GM19324 (cell line): ENCODE measurements around the gene SYNDIG1.

Experiments
- ATAC-seq: cut with Tn5 transposase; IDR thresholded peaks from one replicate; pipeline ENCODE4 v1.9.1; 2021; ENCODE audit warnings: mild to moderate bottlenecking, moderate library complexity; ENCODE audit not compliant: unreplicated experiment, low FRiP score

SYNDIG1 gene

DNA sequence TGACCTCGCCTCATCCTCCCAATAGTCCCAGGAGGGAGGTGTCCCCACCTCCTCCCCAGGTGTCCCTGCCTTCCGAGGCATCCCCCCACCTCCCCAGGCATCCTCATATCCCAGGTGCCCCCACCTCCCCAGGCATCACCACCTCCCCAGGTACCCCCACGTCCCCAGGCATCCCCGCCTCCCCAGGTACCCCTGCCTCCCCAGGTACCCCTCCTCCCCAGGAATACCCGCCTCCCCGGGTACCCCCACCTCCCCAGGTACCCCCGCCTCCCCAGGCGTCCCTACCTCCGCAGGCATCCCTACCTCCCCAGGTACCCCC is 198.9 kb downstream of the SYNDIG1 start:
- no peak for ATAC-seq

DNA sequence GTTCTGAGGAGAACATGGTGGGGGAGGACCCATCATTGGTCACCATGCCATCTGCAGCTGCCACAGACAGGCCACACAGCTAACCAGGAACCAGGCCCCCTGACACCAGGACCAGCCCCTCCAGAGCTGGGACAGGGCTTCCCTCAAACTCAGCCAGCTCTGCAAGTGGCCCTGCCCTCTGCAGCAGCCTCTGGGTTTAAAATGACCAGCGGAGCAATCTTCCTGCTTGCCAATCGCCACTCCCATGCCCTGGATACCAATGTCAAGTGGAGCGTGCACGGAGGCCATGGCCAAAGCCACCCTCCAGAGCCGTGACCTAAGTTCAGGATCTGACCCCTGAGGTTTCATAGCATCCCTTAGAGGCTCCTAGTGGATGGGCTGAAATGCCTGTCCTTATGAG is 199.4 kb downstream of the SYNDIG1 start:
- ATAC-seq = no peak

DNA sequence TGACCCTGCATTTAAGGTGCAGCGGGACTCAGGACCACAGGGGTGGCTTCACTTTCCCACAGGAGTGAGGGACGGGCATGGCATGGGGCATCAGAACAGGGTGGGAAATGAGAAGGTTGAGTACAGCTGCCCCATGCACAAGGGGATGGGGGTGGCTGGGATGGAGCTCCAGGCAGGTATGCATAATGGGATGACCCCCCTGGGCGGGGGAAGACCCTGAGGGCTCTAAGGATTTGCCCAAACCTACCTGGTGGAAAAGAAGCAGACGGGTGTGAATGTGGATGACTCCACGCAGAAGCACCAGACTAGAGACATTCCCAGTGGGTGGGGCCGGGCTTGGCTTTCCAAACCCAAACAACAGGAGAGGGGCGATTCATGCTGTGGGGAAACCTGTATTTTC is 200.3 kb downstream of the SYNDIG1 start:
- no peak for ATAC-seq

DNA sequence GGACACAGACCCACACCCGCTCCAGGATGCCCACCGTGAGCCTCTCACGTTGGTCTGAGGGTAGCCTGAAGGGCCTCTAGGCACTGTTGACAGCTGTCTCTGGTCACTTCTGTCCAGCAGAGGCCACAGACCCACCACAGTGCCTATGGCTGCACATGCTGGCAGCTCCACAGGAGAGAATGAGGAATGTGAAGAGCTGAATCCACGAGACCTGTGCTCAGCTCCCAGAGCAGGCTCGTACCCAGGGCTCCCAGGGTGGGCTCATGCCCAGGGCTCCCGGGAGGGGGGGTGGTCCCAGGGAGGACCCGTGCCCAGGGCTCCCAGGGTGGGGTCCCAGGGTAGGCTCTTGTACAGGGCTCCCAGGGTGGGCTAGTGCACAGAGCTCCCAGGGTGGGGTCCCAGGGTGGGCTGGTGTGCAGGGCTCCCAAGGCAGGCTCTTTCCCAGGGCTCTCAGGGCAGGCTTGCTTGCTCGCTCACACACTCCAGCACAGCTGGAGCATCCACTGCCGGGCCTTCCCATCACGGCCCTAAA is 201.0 kb downstream of the SYNDIG1 start:
- no peak for ATAC-seq

DNA sequence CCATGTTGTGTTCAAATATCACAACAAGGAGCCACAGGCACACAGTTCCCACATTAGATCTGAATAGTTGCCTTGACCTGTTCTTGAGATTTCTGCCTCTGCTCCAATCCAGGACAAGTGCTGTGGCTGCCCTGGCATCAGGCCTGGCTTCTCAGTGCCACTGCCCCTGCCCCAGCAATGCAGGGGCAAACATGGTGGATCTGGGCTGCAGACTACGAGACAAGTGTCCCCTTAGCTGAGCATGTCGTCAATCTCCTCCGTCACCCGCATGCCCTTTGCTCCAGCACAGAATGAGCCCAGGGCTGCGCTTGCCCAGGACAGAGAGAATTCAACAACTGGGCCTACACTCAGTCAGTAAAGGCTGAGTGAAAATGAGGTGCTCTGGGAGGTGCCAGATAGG is 201.6 kb downstream of the SYNDIG1 start:
- ATAC-seq = no peak

DNA sequence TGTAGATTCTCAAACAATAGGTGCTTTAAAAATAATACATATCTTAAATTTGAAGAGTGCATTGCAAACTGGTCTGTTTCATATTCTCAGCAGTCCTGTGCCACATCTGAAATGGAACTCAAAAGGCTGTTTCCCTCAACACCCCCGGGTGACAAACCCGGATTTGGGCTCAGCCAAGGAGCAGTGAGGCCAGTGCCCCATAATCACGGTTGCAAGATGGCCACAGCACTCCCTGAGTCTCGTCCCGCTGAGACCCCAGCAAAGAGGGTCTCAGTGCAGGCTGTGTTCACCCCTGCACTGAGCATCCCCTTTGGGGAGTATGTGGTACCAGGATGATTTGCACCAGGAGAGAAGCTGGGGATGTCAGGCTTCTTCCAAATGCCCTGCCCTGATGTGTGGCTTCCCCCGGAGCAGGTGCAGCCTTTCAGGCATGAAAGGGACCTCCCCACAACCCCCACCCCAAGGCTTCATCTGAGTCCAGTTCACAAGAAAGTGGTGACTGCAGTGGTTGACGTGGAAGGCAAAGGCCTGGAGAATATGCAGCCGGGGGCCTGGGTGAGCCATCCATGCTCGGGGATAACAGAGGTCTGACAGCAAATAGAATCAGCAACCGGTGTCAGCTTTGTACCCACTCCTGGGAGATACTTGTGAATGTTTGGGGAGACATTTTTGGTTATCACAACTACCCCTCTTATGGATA is 202.9 kb downstream of the SYNDIG1 start:
- ATAC-seq = no peak

DNA sequence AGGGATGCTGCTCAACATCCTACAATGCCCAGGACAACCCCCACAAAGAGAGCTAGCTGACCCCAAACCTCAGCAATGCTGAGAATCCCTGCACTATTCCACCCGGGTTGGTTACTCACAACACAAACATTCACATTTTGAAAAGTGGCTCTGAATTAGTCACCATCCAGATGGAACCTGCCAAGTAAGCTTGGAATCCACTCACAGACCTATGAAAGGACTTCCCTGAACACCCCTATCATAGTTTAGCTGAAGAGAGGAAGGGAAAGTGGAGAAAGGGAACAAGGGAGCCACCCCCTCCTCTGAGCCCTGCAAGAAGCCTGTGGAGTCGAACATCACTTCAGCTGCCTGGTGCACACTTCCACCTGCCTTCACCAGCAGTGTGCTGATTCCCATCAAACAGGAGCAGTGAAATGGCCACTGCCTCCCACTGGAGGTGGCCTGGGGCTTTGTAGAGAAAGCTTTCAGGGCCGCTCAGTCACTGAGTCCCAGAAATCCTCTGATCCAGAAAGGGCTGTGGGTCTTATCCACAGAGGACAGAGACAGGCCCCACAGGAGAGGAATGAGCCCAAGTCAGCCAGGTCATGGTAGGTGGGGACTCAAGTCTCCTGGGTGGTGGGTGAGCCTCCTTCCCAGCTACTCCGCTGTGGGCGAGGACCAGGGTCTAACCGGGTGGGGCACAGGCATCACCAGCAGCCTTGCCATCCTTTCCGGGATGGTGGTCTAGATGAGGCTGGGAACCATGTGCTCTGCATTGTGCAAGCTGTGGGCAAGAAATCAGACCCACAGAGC is 203.7 kb downstream of the SYNDIG1 start:
- no peak for ATAC-seq

DNA sequence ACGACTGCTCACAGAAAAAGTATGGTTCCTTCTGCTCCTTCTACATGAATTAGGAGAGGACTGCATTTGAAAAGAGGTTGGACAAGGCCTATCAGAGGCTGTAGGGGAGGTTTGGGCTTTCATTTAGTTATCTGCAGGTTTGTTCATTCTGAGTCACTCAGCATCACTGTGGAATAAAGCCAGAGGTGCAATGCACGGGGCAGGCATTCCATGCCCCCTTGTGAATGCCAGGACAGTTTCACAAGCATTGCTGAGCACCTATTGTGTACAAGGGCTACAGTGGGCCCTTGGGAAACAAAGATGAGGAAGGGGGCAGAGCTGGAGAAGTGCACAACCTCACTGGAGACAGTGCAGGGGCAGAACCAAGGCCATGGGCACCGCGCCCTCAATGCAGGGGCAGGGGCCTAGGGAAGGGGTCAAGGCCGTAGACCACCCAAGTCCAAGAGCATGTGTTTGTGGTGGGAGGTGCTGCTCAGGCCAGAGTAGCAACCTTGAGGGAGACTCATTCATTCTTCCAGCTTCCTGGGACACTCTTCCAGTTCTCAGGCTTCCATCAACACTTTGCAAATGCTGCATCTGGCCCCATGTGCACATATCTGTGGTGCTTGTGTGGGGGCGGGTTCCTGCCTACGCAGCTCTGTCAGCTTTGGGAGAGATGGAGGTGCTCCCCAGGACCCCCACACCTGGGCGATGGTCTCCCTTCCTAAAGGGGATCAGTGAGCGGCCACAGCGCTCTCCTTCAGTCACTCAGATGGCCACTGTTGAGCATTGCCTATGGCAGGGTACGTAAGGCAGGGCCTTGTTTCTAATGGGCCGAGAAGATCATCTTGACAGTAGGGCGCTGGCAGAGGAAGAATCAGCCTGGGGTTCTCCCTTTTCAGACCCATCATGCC is 204.5 kb downstream of the SYNDIG1 start:
- no peak for ATAC-seq

DNA sequence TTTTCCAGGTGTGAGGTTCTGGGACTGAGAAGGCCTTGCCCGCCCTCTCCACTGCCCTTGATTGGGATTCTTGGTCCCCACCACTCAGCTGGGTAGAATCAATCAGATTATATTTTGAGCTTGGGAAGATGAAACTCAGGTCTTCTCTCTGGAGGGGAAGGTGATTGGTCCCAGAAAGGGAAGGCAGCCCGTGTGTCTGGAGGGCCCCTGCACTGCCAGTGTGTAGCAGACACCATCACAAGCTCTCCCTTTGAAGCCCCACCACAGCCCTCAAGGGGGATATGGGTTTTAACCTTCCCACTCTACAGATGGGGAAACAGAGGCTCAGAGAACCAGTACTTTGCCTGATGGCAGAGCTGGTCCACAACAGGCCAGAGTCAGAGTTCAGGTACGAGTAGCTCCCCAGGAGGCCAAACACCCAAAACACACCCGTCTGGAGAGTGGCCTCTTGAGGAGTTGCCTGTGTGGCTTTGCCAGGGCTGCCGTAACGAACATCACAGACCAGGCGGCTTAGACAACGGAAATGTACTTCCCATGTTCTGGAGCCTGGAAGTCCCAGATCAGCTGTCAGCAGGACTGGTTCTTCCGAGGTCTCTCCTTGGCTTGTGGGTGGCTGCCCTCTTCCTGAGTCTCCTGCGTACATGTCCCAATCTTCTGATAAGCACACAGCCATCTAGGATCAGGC is 205.6 kb downstream of the SYNDIG1 start:
- ATAC-seq = no peak

DNA sequence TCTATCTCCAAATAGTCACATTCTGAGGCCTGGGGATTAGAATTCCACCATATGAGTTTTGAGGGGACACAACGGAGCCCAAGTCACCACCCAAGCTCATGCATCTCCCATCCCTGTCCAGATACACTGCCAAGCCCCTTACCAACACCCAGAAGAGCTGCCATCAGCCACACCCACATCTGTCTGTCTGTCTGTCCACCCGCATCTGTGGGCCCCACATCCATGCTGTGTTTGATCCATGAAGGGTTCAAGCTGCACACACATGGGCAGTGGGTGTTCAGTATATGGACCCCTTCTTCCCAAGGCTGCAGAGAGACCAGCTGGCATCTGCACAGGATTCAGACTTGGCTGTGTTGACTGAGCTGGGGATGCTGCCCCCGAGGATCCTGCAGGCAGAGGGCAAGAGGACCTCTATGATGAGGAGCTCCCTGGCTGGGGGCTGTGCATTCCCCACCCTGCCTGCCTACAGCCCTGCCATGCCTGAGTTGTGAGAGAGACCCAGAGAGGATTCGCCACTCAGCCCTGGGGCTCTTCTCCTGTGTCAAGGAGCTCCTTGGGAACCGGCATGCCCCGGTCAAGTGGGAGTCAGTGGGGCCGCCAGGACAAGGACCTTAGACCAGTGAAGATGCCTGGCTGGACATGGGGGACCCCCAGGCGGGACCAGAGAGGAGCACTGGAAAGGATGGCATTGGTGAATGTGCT is 206.4 kb downstream of the SYNDIG1 start:
- ATAC-seq = no peak

DNA sequence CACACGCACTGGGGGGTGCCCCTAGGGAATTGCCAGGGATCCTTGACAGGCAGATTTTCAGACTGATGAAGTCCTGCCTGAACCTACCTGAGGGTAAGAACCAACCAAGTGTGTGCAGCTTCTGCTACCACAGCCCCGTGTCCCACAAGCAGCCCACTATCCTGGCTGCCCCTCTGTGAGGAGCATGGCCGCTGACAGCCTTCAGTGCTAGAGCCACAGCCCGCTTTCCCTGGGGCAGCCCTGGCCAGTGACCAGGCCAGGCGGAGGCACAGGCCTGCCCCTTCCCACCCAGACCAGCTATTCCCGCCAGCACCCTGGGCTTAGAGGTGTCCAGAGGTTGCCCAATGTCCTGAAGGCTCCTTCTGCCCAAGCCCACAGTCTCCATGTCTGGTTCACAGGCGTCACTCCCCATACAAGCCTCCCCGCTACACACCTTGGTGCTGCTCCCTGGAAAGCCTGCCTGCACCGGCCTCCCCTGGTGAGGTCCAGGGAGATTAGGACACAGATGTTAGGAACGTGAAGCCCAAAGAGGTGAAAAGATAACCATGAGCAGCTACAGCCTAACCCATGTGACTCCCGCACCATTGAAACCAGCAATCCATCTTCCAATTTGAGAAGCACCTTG is 207.0 kb downstream of the SYNDIG1 start:
- ATAC-seq = no peak

DNA sequence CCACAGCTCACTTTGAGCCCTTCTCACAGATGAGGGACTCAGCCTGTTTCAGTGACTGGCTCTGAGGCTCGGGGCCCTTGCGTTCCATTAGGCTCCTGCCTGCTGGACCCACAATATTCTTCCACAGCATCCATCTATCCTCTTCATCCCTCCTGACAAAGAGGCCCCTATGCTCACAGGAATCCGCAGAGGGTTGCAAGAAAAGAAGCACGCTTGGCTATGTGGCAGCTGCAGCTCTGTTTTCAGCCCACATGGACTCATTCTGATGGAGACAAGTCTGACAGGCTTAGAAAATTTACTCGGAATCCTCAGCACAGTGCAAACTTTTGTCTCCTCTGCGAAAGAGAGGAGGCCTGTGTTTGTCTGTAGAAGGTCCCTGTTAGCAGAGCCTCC is 207.5 kb downstream of the SYNDIG1 start:
- no peak for ATAC-seq

DNA sequence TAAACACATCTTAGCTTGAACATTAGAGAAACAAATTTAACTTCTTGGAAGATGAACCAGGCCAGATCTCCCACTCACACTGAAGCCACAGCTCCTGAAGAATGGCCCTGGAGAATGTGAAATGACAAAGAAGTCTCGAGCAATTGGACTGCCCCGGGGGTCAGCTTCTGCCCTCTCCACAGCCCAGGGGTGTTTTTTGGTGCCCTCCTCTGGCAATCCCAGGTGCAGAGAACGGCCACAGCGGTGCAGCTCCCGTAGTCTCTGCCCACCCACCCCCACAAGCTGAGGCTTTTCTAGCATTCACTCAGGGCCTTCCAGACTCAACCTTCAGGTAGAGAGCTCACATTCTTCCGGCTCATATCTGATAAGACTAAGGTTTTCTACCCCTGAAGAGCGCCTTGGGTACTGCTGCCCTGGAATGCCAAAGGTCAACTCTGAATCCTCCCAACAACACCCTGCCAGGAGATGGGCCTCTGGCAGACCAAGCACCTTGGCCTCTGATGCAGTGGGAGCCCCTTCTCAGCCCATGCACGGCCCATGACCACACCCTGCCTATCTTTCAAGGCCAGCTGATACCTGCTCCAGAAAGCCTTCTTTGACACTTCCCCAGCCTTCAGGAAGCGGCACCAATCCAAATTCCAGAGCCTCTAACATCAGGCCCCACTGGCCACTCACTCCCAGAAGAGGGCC is 208.3 kb downstream of the SYNDIG1 start:
- ATAC-seq = no peak

DNA sequence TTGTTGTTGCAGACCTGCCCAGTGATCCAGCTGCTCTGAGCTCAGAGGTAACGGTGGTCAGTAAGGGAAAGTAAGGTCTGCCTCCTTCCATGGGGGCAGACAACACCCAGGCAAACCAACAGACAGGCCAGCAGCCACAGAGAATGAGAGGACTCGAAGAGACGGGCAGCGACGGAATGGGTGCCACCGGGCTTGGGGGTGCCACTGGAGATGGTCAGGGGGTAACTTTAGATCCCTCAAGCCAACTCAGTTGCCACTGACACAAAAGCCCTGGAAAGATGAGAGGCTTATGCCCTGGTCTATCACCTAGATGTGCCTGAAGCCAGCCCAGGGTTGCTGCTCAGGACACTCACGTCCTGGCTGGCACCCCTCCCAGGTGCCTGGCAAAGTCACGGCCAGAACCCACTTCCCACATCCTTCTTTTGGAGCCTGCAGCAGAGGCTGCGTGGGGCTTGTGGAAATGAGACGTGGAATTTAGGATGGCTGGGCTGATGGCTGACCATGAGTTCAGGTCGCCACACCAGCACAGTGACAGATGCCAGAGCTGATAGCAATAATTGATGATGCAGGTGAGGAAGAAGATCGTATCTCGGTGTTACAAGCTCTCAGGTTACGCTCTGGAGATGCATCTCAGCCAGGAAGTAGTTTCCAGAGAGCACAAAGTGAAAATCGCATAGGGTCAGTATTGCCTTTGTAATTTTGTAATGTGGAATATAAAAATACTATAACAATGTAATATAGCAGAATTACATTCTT is 209.1 kb downstream of the SYNDIG1 start:
- no peak for ATAC-seq

DNA sequence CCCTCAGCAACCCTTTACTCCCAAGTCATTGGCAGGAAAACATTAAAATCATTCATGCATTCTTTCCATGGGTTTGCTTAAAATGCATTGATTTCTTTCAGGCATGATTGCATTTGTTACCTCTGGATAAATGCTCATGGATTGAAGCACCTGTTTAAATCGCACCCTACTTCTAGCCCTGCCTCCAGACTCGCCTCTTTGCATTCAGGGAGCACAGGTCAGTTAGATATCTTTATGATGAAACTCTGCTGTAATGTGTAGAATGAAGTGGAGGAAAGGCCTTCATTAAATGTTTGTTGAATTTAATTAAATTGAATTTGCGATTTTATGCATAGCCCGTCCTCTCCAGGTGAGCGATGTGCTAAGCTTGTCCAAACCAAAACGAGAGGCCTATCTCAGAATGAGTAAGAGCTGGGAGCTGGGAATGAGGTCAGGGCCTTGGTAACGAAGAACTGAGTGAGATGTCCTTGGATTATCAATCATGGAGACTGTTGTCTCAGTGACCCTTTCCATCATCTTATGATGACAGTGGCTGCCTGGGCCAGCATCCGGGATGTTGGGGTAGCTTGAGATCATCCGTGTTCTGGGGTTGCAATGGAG is 210.1 kb downstream of the SYNDIG1 start:
- ATAC-seq = no peak

DNA sequence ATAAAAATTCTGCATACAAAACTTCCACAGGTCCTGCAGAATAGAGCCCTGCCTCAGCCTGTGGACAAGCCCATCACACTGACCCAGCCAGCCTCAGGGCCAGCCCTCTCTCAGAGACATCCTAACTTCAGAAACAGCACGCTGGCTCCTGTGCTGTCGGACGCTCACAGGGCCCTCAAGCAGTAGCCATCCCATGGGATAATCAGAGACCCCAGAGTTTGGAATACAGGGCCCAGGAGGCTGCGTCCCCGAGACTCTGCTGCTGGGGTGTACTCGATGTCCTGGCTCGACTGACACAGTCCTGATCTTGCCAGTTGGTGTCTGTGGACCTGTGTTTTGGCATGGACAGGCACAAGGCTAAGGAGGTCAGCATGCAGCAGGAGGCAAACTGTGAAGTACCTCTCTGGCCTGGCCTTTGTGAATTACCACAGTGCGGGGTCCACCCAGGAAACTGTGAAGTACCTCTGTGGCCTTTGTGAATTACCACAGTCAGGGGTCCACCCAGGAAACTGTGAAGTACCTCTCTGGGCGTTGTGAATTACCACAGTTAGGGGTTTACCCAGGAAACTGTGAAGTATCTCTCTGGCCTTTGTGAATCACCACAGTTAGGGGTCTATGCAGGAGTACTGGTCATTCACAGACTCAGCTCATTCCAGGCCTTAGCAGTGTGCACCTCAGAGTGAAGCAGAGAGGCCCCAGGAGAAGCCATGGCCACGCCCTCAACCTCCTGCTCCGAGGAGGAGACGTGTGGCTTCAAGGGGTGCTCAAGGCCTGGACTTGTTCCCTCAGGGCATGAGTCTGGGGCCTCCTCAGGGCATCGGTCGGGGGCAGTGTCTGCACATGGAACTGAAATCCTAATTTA is 212.4 kb downstream of the SYNDIG1 start:
- no peak for ATAC-seq

DNA sequence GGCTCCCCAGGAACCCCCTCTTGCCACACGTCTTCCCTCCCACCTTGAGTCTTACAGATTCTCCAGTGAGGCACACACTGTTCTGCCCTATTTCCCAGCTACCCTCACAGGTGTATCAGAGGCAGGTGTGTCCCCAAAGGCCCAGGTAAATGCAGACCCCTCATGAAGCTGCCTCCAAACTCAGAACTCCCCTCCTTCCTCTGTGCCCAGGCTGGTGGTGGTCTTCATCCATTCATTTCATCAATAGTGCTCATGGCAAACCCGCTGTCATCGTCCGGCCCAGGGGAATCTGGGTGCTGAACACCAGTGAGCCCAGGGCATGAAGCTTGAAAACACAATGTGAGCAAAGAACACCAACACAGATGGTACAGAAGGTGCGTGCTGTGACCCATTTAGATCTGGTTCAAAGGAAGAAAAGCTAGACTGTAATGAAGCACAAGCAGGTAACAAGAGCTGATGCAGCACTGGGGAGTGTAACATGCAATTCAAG is 213.1 kb downstream of the SYNDIG1 start:
- ATAC-seq = no peak
